ENCODE data around the gene ZBTB16. TPM values are rescaled to one million over a fixed set of nuclear protein-coding genes. Genes with fewer than 3 reads are reported as not detected.

ZBTB16 gene
- total RNA-seq, 1 donor from 2014 or later, result not detected

- DNase-seq (ENCODE audit: low spot score in 2 of 2, unreplicated experiment in 2 of 2), result no peak
- Mint-ChIP-seq H3K27ac (no peak overlapping the region), H3K9me3 (no peaks in the 10 kb centered on the region), H3K4me1 (peaks cover 13% of the 10 kb centered on the region), H3K36me3 (no peaks in the 10 kb centered on the region), H3K27me3 (ENCODE audit: low read depth) (peaks cover 78% of the 10 kb centered on the region), H3K4me3 (no peak overlapping the region)
- no peak for TF ChIP-seq CTCF (IDR thresholded peaks at IDR 0.05; ENCODE audit: unreplicated experiment)
Measured at GRCh38 chr11:114070464-114071139, 11.1 kb downstream of the ZBTB16 start.

GRCh38 chr11:114073007-114073827 lies 13.7 kb downstream of the ZBTB16 start:
- H3K36me3 Mint-ChIP-seq, result no peaks in the 10 kb centered on the region

GRCh38 chr11:114073828-114074381 lies 14.4 kb downstream of the ZBTB16 start:
- H3K27ac Mint-ChIP-seq, result no peak overlapping the region
- no peak for TF ChIP-seq CTCF (IDR thresholded peaks at IDR 0.05; ENCODE audit: unreplicated experiment)
- no peaks in the 10 kb centered on the region for H3K9me3 Mint-ChIP-seq
- H3K4me3 Mint-ChIP-seq, result no peak overlapping the region
- peaks cover 31% of the 10 kb centered on the region for H3K4me1 Mint-ChIP-seq
- DNase-seq (ENCODE audit: low spot score in 2 of 2, unreplicated experiment in 2 of 2), result no peak
- no peaks in the 10 kb centered on the region for H3K36me3 Mint-ChIP-seq
- peaks cover 78% of the 10 kb centered on the region for H3K27me3 Mint-ChIP-seq (ENCODE audit: low read depth)

More at GRCh38 chr11:114073007-114073827, 13.7 kb downstream of the ZBTB16 start:
- no peak overlapping the region for H3K4me3 Mint-ChIP-seq
- peaks cover 31% of the 10 kb centered on the region for H3K4me1 Mint-ChIP-seq
- no peak for TF ChIP-seq CTCF (IDR thresholded peaks at IDR 0.05; ENCODE audit: unreplicated experiment)
- H3K27ac Mint-ChIP-seq, result no peak overlapping the region
- H3K27me3 Mint-ChIP-seq (ENCODE audit: low read depth), result peaks cover 78% of the 10 kb centered on the region
- no peak for DNase-seq (ENCODE audit: low spot score in 2 of 2, unreplicated experiment in 2 of 2)
- H3K9me3 Mint-ChIP-seq, result no peaks in the 10 kb centered on the region

- TF ChIP-seq CTCF (IDR thresholded peaks at IDR 0.05; ENCODE audit: unreplicated experiment), result no peak
- Mint-ChIP-seq H3K27me3 (ENCODE audit: low read depth) (peaks cover 80% of the 10 kb centered on the region), H3K9me3 (no peaks in the 10 kb centered on the region), H3K4me1 (peaks cover 31% of the 10 kb centered on the region), H3K36me3 (no peaks in the 10 kb centered on the region), H3K4me3 (no peak overlapping the region), H3K27ac (no peak overlapping the region)
- no peak for DNase-seq (ENCODE audit: low spot score in 2 of 2, unreplicated experiment in 2 of 2)
Measured at GRCh38 chr11:114074546-114075343, 15.2 kb downstream of the ZBTB16 start.

GRCh38 chr11:114075344-114075610 lies 15.8 kb downstream of the ZBTB16 start:
- no peaks in the 10 kb centered on the region for H3K36me3 Mint-ChIP-seq
- DNase-seq (ENCODE audit: low spot score in 2 of 2, unreplicated experiment in 2 of 2), result no peak
- TF ChIP-seq CTCF (IDR thresholded peaks at IDR 0.05; ENCODE audit: unreplicated experiment), result no peak
- H3K9me3 Mint-ChIP-seq, result no peaks in the 10 kb centered on the region
- no peak overlapping the region for H3K4me3 Mint-ChIP-seq
- peaks cover 31% of the 10 kb centered on the region for H3K4me1 Mint-ChIP-seq
- H3K27ac Mint-ChIP-seq, result no peak overlapping the region
- peaks cover 85% of the 10 kb centered on the region for H3K27me3 Mint-ChIP-seq (ENCODE audit: low read depth)

Data from mesothelial cell of epicardium (in vitro differentiated cells).